GM19455 (cell line): ENCODE results near the gene ZXDA.
"Not testable (repeated sequence)": the region's sequence is repeated elsewhere in the genome, so short reads cannot be mapped to it uniquely, and the experiment has no call there.

Experiments used
- ATAC-seq: cut with Tn5 transposase; IDR thresholded peaks from one replicate; pipeline ENCODE4 v1.9.1; 2021; ENCODE audit not compliant: unreplicated experiment

ZXDA gene, protein sequence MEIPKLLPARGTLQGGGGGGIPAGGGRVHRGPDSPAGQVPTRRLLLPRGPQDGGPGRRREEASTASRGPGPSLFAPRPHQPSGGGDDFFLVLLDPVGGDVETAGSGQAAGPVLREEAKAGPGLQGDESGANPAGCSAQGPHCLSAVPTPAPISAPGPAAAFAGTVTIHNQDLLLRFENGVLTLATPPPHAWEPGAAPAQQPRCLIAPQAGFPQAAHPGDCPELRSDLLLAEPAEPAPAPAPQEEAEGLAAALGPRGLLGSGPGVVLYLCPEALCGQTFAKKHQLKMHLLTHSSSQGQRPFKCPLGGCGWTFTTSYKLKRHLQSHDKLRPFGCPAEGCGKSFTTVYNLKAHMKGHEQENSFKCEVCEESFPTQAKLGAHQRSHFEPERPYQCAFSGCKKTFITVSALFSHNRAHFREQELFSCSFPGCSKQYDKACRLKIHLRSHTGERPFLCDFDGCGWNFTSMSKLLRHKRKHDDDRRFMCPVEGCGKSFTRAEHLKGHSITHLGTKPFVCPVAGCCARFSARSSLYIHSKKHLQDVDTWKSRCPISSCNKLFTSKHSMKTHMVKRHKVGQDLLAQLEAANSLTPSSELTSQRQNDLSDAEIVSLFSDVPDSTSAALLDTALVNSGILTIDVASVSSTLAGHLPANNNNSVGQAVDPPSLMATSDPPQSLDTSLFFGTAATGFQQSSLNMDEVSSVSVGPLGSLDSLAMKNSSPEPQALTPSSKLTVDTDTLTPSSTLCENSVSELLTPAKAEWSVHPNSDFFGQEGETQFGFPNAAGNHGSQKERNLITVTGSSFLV

DNA sequence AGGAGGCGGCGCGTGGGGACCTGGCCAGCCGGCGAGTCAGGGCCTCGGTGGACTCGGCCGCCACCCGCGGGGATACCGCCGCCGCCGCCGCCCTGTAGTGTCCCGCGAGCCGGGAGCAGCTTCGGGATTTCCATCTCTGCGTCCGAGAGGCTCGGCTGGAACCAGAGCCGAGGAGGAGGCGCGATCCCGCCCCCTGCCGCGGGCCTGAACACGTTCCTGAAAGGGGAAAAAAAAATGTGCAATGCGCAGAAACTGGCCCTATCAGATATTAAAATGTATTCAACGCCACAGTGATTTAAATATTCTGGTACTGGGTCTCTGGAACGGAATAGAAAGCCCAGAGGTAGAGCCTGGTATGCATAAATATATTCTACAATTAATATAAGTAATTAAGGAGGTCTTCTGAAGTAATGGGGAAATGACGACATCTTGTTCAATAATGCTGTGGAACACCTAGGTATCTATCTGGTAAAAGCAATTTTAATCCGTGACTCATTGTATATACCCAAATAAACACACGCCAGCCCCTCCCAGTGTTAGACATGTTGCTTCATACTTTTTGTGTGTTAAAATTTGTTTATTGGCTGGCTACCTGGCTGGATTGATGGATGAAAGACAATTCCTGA is at the start of gene ZXDA:
TSS of gene ZXDA (minus strand) at position 172 of the 626 bp plus-strand sequence. CDS start at position 134, 38 bp downstream.
- peak; percentile 58 for ATAC-seq

DNA sequence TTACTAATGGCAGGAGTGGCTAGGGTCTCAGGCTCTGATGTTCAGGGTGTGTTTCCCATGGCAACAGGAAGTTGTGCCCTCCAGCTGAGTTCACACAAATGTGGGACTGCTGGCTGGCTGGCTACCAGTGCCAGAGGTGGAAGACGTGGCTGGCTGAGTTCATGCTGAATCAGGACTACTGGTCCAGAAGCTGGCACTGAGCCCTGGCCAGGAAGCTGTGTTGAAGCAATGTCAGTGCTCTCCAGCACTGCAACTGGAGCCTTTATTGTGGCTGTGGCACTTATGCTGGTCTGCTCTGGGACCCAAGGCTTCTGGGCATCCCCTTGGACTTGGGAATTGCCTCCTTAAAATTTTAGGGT is 42.0 kb upstream of the ZXDA start:
- ATAC-seq, result no peak

DNA sequence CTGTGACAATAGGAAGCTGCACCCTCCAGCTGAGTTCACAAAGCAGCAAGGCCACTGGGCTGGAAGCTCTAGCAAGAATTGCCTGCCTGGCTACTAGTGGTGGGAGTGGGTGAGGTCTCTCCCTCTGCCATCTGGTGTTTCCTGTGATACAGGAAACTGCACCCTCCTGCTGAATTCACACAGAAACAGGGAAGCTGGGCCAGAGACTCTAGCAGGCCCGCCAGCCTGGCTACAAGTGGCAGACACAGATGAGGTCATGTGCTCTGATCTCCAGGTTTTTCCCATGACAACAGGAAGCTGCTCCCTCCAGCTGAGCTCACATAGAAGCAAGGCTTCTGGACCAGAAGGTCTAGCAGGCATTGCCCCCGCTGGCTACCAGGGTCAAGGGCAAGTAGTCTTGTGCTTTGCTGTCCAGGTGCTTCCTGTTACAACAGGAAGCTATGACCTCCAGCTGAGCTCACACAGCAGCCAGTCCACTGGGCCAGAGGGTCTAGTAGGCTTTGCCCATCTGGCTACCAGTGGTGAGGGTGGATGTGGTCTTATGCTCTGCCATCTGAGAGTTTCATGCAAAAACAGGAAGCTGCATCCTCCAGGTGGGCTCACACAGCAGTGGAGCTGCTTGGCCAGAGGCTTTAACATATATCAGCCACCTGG is 41.5 kb upstream of the ZXDA start:
- ATAC-seq, result no peak

DNA sequence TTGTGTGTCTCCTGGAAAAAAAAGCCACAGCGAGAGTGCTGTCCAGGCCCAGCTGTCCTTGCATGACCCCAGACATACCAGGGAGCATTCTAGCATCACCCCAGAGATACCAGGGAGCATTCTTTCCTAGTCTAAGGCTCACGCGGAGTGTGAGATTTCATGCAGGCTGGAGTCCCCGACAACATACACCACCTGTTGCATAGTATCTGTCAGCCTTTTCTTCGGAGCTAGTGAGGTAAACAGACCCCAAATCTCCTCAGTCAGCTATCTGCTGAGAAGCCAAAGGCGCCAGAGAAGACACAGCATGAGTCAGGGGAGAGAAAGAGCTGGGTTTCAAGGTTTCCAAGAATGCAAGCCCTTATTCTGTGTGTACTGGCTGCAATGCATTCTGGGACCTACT is 23.1 kb upstream of the ZXDA start:
- ATAC-seq, result no peak

DNA sequence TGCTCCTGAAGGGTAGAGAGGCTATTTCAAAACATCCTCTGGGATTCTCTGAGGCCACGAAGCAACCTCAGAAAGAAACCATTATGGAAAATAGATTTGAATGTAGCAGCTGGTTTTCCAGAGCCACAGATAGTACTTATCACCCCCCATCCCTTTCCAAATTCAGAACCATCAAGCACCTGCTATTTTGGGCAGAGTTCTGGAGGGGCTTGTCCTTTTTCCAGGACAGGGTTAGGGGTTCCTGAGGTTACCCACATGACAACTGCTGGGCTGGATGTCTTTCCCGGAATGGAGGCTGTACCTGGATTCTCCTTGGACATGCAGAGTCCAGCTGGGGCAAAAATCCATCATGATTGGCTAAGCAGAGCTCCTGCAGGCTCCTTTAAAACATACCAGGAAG is 22.0 kb upstream of the ZXDA start:
- no peak for ATAC-seq

DNA sequence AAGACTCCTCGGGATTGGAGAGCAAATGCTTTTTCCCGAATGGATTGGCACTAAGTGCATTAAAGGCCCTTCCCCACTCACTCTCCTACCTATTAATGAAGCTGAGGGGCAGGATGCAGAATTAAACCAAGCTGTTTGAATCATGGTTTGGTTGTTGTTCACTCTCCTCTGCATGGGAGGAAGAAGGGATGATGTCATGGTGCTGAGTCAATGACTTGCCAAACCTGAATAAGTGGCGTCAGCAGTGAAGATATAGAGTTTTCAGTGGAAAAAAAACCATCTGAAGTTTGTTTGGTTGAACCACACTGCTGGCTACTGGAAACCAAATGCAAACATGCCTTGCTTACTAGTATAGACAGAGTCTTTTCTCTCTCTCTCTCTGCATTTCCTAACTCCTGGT is 19.8 kb upstream of the ZXDA start:
- ATAC-seq, result no peak

DNA sequence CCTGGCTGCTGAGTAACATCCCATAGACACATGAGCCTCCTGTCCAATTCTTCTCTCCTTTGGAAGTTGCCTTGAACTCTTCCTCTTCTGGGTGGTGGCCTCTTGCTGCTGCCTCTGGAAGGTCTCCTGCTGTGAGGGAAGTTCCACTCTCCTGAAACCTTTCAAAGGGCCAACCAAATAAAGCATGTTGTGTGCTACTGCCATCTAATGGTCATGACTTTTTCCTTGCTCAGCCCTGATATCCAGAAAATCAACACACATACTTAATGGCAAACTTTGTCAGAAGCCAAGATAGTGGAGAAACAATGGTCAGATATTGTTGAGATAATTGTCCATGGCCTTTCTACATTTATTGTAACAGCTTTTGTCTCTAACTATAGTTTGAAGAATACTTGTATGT is 19.1 kb upstream of the ZXDA start:
- no peak for ATAC-seq

DNA sequence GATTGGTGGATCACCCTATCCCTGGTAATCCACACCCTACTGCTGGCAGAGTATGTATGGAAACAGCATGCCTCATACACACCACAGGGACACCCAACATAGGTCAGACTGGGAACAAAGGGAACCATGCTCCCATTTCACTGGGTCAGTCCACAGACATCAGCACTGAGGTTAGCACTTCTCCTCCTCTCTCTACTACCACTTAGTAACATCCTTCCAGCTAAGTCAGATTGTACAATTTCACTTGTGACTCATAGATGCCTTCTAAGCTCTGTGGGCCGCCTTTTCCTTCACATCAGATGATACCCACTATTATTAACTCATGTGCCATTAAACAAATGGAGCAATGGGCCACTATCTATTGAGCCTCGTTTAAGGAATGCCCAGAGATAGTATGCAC is 15.5 kb upstream of the ZXDA start:
- ATAC-seq, result no peak

DNA sequence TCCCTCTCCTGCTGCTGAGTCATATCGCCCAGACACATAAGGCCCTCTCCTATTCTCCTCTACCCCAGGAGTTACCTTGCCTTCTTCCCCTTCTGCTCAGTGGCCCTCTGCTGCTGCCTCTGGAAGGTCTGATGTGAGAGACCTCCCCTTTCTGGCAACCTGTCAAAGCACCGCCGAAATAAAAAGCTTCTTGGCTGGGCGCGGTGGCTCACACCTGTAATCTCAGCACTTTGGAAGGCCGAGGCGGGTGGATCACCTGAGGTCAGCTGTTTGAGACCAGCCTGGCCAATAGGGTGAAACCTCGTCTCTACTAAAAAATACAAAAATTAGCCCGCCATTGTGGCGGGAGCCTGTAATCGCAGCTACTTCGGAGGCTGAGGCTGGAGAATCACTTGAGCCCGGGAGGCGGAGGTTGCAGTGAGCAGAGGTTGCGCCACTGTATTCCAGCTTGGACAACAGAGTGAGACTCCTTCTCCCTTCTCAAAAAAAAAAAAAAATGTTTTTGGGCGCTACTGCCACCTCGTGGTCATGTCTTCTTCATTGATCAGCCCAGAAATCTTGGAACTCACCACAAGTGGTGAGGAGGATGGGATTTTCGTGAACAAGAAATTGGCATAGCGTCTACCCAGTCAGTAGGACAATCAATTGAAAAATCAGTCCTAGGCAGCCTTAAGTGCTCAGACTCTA is 8.6 kb upstream of the ZXDA start:
- ATAC-seq, result no peak

DNA sequence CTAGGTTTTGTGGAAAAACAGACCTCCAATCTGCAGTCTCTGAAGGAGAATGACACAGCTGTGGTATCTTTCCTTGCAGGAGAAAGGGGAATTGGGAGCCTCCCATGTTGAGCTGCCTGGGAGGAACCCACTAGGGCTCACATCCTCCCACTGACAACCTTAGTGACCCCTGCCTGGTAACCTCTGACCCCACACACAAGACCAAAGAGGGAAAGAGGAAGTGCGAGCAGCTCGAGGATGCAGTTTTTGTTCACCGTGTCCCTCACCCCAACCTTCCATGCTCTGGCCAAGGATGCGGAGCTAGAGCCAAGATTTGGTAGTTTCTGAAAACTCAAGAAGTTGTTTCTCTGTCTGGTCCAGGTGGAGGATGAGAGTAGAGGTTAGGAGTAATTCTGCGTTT is 5.4 kb upstream of the ZXDA start:
- no peak for ATAC-seq

DNA sequence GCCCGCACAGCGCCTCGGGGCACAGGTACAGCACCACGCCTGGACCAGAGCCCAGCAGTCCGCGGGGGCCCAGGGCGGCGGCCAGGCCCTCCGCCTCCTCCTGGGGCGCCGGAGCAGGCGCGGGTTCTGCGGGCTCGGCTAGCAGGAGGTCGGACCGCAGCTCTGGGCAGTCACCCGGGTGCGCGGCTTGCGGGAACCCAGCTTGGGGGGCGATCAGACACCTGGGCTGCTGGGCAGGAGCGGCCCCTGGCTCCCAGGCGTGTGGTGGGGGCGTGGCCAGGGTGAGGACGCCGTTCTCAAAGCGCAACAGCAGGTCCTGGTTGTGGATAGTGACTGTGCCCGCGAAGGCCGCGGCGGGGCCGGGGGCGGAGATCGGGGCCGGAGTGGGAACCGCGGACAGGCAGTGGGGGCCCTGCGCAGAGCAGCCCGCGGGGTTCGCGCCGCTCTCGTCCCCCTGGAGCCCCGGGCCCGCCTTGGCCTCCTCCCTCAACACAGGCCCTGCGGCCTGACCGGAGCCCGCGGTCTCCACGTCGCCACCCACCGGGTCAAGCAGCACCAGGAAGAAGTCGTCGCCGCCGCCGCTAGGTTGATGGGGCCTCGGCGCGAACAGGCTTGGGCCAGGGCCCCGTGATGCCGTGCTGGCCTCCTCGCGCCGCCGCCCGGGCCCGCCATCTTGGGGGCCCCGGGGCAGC is 517 bp downstream of the ZXDA start:
- ATAC-seq, result peak; percentile 87

DNA sequence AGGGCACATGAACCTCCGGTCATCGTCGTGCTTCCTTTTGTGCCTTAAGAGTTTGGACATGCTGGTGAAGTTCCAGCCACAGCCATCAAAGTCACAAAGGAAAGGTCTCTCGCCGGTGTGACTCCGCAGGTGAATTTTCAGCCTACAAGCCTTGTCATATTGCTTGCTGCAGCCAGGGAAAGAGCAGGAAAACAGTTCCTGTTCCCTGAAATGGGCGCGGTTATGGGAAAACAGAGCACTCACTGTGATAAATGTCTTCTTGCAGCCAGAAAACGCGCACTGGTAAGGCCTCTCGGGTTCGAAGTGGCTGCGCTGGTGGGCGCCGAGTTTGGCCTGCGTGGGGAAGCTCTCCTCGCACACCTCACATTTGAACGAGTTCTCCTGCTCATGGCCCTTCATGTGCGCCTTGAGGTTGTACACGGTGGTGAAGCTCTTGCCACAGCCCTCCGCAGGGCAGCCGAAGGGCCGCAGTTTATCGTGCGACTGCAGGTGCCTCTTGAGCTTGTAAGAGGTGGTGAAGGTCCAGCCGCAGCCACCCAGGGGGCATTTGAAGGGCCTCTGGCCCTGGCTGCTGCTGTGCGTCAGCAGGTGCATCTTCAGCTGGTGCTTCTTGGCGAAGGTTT is 1.2 kb downstream of the ZXDA start:
- ATAC-seq, result not testable (repeated sequence)

DNA sequence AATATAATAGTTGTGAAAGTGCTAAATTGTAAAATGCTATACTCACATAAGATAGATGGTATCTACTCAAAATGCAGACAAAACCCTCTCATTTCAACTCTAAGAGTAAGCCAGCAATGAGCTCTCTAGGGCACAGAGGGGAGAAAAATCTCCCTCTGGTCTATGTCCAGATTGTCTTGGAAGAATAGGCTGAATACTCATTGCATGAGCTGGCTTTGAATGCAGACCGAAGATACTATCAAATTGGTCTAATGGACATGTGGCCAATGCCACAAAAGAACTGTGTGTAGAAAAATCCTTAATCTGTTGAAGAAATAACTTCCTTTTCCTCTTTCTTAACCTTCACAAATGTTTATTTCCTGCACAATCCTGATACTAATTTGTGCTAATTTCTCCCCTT is 3.5 kb downstream of the ZXDA start:
- no peak for ATAC-seq

DNA sequence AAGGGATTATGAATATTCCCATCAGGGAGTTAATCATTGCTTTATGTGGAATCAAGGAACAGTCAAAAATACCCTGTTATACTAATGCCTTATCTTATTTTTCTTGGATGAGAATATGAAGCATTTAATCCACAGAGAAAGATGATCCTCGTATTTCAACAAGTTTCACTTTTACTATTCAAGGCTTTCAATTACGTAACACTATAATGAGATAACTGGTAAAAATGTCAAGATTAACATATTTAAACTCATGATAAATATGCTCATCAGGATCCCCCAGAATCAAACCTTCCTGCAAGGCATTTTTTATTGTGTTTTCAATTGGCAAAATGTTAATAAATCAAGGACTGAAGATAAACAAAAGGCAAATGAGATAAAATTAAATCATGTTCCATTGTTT is 5.1 kb downstream of the ZXDA start:
- ATAC-seq, result no peak

DNA sequence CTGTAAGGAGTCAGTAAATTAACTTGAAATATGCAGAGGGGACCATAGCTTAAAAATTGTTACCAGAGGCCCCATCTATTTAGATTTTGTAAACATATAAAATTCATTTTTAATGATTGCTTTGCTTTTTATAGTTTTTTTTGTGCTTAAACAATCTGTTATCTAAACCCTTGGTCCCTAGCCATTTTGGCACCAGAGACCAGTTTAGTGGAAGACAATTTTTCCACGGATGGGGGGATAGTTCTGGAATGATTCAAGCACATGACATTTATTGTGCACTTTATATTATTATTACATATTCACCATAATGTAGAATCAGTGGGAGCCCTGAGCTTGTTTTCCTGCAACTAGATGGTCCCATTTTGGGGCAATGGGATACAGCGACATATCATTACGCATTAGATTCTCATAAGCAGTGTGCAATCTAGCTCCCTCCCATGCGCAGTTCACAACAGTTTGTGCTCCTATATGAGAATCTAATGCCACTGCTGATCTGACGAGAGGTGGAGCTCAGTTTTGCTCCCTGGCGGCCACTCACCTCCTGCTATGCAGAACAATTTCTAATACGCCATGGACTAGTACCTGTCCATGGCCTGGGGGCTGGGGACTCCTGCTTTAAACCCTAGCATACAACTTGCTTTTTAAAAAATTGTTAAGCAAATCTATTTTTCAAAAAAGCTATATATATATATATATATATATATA is 5.9 kb downstream of the ZXDA start:
- no peak for ATAC-seq

DNA sequence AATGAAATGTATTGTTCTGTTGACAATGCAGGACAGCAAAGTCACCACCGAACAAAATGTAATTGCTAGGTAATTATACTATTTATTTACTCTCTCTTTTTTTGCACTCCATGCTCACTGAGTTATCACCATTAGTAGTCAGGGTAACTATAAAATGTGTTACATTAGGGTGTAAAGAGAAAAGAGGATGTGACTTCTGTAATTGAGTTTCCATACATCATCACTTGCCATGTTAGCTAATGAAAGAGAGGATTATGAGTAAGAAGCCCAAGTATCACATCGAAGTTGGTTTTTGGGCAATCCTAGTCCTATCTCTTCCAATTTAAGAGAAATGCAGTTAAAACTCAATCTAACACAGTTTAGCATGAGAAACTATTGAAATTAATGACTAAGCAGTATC is 7.6 kb downstream of the ZXDA start:
- ATAC-seq, result no peak

DNA sequence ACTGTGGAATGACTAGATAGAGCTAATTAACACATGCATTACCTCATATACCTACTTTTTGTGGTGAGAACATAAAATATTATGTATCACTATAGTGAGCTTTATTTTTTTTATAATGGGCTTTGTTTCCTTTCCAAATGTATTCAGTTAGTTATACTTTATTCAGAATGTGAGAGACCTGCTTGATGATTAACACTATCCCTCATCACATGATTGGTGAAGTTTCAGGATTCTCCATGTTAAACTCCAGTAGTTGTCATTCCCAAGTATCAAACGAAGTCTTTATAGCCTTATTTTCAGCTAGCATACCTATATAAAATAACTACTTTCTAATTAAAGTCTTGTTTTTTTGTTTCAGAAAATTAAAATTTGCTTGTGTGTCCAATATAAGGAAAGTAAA is 8.8 kb downstream of the ZXDA start:
- no peak for ATAC-seq

DNA sequence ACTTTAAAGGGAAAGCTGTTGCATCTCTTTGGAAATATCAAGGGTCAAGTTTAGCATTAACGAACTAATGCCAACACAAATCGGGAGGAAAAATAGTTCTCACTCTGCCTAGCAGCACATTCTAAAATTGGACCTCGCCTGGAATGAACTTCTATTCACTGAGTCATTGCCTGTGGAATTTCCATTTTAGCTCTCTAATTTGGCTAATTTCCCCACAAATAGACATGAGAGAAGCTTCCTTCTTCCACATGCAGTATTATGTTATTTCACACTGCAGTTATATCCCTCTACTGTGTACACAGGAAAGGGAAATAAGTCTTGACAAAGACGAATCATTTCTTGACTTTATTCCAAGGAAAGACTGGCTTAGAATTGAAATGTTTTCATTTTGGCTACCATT is 9.3 kb downstream of the ZXDA start:
- no peak for ATAC-seq

DNA sequence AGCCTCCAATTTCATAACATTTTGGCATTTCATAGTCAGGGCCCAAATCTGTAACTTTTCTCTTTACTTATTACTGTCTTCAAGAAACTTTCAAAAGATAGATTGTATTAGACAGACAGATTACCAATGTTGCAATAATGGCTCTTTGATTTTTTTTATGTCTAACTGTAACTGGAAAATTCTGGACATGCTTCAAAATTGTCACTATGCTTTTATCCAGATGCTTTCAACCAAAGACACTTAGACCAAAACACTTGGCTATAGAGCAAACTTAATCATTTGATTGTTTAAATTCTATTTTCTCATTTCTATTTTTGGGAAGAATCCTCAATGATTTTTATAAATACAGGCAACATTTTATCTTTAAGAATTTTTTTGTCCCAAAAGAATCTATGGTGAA is 10.4 kb downstream of the ZXDA start:
- ATAC-seq, result no peak
